Hematopoietic multipotent progenitor cell treated with erythropoietin and hydrocortisone succinate and interleukin-3 and kit ligand, for 6 days (in vitro differentiated cells): Measurements from ENCODE around the gene HELZ.
A peak's percentile ranks its signal among the peaks of the same experiment; 100 is the strongest.
"Not testable (repeated sequence)": the region's sequence is repeated elsewhere in the genome, so short reads cannot be mapped to it uniquely, and the experiment has no call there.

Experiments used
- DNase-seq: peaks from one replicate; pipeline ENCODE4 v3.0.0-alpha.2; 2015

Gene HELZ

GRCh38 chr17:67227488-67227887 lies 17.5 kb downstream of the HELZ start:
- no peak for DNase-seq

DNA sequence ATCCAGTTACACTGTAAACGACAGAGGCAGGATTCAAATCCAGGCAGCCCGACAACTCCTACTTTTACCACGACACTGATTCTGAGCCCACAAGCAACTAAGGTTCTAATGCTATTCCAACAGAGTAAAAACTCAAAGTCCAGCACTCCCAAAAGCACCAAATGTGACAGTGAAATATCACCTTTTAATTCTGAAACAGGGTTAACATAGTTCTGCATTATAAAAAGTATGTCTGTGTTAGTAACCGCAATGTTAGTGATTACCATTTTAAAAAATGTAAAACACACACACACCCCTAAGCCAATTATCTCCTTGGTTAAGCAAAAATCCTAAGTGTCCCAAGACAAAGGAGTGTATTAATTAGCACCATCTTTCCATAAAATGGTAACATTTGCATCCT lies 19.7 kb downstream of the HELZ start:
- DNase-seq, result no peak

DNA sequence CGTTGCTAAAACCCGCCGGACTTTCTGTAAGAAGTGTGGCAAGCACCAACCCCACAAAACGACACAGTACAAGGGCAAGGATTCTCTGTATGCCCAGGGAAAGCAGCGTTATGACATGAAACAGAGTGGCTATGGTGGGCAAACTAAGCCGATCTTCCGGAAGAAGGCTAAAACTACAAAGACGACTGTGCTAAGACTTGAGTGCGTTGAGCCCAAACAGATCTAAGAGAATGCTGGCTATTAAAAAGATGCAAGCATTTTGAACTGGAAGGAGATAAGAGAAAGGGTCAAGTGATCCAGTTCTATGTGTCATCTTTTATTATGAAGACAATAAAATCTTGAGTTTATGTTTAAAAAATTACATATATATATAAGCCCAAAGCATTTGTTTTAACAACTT lies 20.3 kb downstream of the HELZ start:
- no peak for DNase-seq

- peak; percentile 20 for DNase-seq
Observed at GRCh38 chr17:67223924-67224323, 21.1 kb downstream of the HELZ start.

GRCh38 chr17:67221062-67221998 lies 23.7 kb downstream of the HELZ start:
- DNase-seq, result peak; percentile 72

DNA sequence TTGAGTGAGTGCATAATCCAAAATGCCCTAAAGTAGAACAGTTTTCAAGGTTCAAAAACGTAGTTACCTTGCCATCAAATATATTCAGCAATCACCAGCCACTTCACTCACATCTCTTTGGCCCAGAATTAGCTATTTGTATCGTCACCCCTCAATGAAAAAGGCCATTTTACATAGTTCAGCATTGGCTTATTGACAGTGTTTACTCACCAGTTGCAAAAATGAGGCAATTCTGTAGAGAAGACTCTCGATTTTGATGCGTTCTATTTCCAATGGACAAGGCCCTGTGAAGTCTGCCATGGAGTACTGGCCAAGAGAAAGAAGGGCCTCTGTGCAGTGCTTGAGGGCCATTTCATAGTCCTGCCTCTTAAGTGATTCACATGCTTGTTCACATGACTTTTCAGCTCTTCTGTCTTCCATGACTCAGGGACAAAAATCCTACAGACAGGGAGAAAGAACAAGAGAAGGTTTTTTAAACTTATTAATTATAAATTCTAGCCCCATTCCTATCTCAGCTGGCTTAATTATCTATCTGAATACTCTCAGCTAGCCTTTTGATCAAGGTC lies 26.5 kb downstream of the HELZ start:
- no peak for DNase-seq

- DNase-seq, result peak; percentile 94
Observed at GRCh38 chr17:67217446-67217845, 27.6 kb downstream of the HELZ start.

DNA sequence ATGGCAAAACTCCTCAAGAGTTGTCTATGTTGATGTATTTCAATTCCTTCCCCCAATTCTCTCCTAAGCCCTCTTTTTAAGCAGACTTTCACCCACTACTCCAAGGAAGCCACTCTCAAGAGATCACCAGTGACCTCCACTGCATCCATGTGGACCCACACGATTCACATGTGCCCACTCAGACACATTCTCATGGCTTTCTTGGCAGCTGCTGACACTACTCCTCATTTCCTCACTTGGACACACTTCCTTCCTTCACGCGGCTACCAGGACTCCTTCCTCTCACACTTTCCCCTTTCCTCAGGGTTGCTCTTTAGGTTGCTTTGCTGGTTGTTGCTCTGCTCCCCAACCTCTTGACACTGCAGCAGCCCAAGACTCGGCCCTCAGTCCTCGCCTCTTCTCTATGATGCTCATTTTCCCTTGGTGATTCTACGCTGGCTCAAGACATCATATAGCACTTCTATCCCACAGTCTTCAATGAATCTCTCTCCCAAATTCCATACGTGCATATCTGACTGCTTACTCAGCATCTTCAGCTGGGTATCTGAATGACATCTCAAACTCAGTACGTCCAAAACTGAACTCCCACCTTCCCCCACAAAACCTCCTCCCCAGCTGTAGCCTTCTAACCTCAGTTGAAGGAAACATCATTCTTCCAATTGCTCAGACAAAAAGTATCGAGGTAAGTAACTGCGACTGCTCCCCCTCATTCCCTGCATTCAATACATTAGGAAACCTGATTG lies 28.2 kb downstream of the HELZ start:
- no peak for DNase-seq

- peak; percentile 21 for DNase-seq
Observed at GRCh38 chr17:67215991-67216421, 29.0 kb downstream of the HELZ start.

- peak; percentile 94 for DNase-seq
Observed at GRCh38 chr17:67212714-67213417, 32.1 kb downstream of the HELZ start.

GRCh38 chr17:67212231-67212630 lies 32.8 kb downstream of the HELZ start:
- no peak for DNase-seq

DNA sequence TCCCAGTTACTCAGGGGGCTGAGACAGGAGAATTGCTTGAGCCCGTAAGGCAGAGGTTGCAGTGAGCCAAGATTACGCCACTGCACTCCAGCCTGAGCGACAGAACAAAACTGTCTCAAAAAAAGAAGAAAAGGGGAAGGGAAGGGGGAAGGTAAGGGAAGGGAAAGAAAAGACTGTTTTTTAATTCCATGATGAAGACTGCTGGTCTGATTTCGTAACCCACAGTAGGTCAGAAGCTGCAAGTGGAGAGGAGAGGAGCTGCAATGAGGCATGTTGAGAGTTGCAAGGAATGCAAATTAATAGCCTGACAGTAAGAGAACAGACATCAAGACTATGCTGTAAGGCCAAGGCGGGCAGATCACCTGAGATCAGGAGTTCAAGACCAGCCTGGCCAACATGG lies 33.3 kb downstream of the HELZ start:
- peak; percentile 15 for DNase-seq

GRCh38 chr17:67210915-67211314 lies 34.1 kb downstream of the HELZ start:
- no peak for DNase-seq

GRCh38 chr17:67208232-67208631 lies 36.8 kb downstream of the HELZ start:
- no peak for DNase-seq

DNA sequence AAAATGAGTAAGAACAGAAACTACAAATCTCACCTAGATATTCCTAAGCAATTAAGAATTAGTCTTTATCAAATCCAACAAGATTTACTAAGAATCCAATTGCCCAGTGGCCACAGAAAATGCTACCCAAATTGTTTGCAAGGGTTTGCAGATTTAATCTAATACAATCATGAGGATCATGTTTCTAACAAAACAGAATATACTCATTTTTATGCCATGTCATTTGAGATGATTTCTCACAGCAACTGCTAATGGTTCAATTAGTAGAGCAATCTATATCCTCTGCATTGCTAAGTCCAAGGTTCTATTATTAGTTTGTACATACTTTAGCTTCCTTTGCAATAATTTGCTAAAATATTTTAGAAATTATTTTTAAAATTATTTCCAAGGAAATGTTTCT lies 41.2 kb downstream of the HELZ start:
- no peak for DNase-seq

GRCh38 chr17:67202503-67202902 lies 42.5 kb downstream of the HELZ start:
- no peak for DNase-seq

DNA sequence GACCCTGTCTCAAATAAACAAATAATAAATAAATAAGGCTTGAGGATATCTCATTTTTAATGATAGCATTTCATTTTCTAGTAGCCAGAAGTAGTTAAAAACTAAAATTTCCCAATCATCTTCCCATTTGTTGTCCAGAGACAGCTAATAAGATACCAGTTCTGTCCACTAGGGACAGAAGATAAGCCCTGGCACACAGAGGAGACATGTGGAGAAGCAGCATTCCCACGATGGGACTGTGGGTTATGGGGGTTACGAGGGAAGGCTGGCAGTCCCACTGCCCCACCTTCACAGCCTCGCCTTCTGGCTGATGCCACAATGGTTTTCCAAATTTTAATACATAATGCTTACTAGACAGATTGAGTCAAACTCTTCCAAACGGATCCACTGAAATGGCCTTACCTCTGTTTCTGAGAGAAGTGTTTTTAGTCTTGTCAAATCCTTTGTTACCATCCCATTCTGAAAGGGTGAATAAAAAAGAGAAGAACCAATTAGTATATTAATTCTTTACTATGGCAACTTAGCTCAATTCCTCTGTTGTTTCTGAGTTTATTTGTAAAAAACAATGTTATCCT lies 44.2 kb downstream of the HELZ start:
- DNase-seq, result peak; percentile 26

DNA sequence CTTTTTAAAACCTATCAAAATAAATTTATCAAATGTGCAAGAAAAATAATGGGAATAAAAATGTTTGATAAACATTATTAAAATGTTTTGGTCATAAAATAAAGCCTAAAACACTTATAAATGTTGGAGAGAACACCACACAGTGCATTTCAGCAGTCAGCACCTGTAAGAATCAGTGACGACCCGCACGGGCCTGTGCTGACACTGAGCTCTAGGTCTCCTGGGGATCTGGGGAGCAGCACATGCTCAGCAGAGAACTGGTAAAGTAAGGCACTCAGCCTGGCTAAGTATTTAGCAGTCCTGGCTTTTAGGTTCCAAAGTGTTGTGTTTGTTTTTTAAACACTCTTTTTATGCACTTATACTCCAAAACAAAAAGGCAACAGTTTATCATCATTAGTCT lies 46.9 kb downstream of the HELZ start:
- no peak for DNase-seq

- not testable (repeated sequence) for DNase-seq
Observed at GRCh38 chr17:67197023-67197422, 48.0 kb downstream of the HELZ start.

- no peak for DNase-seq
Observed at GRCh38 chr17:67196422-67196821, 48.6 kb downstream of the HELZ start.

- DNase-seq, result no peak
Observed at GRCh38 chr17:67194134-67194533, 50.9 kb downstream of the HELZ start.

DNA sequence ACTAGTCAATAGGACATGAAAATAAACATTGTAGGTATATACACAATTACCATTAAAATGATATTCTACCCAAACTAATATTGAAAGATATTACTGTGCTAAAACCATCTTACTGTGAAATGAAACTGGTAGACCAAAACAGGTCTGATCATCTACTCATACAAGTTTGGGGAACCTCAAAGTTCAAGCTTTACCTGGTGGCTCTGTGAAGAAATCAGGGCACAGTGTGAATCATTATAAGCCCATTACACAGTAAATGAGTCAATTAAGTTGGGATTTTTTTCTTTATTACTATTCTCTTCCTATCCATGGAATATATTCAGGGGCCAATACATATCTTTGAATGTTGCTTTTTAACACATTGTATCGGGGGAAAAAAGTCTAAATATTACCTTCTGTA lies 57.1 kb downstream of the HELZ start:
- no peak for DNase-seq

DNA sequence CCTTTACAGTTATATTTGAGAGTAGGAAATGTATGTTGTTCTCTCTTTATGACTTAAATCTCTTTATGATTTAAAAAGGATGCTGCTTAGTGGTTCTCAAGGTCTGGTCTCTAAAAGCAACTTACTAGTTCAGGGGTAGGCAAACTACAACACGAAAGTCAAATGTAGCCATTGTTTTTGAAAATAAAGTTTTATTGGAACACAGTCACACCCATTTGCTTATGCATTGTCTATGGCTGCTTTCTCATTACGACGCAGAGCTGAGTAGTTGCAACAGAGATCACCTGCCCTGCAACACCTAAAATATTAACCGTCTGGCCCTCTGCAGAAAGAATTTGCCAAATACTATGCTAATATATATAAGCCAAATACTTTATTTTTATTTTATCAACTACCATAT lies 58.2 kb downstream of the HELZ start:
- DNase-seq, result no peak
